ENCODE data around the gene RAB43.

GRCh38 chr3:129128357-129129155, 7.0 kb upstream of the RAB43 start:
- no peak for TF ChIP-seq REST (IDR thresholded peaks at IDR 0.05)
- TF ChIP-seq HMGXB4 (CRISPR knock-in tag; IDR thresholded peaks at IDR 0.05; ENCODE audit: borderline replicate concordance) = no peak
- TF ChIP-seq CTCF (IDR thresholded peaks at IDR 0.05) = no peak
- TF ChIP-seq POLR2A (IDR thresholded peaks at IDR 0.05; ENCODE audit: low read length) = no peak
- no peak for TF ChIP-seq POLR2AphosphoS2 (conservative IDR thresholded peaks at IDR 0.05; ENCODE audit: low read length)
- TF ChIP-seq MAX (IDR thresholded peaks at IDR 0.05) = no peak
- no peak for TF ChIP-seq RCOR1 (IDR thresholded peaks at IDR 0.05; ENCODE audit: low read depth, low read length)
- TF ChIP-seq MAFK (IDR thresholded peaks at IDR 0.05; ENCODE audit: partially characterized antibody) = no peak
- no peak for TF ChIP-seq CEBPB (IDR thresholded peaks at IDR 0.05)
- no peak for TF ChIP-seq ELK1 (IDR thresholded peaks at IDR 0.05; ENCODE audit: low read depth, low read length)
- TF ChIP-seq MAZ (IDR thresholded peaks at IDR 0.05; ENCODE audit: borderline replicate concordance, low read depth, low read length) = no peak
- no peak for TF ChIP-seq BHLHE40 (IDR thresholded peaks at IDR 0.05; ENCODE audit: low read depth, low read length)
- TF ChIP-seq EP300 (IDR thresholded peaks at IDR 0.05) = no peak
